Duodenal mucosa (tissue), 2 donors: ENCODE measurements around the gene VPS37C.

Source experiments
- H3K27ac ChIP-seq: one replicate; pipeline ENCODE4 v1.7.0; 2013; ENCODE audit warnings: low read depth, low read length
- H3K27me3 ChIP-seq, 2 donors: one replicate each; pipeline ENCODE4 v1.7.0; 2013; ENCODE audit warnings: low read length in 2 of 2, control low read depth in 1 of 2; ENCODE audit not compliant: insufficient read depth in 2 of 2, control insufficient read depth in 1 of 2
- H3K36me3 ChIP-seq, 2 donors: one replicate each; pipeline ENCODE4 v1.7.0; 2013; ENCODE audit warnings: low read length in 2 of 2, control low read depth in 1 of 2; ENCODE audit not compliant: insufficient read depth in 2 of 2, control insufficient read depth in 1 of 2
- H3K4me1 ChIP-seq, 2 donors: one replicate each; pipeline ENCODE4 v1.7.0; 2013; ENCODE audit warnings: low read length in 2 of 2, control low read depth in 1 of 2; ENCODE audit not compliant: insufficient read depth in 2 of 2, control insufficient read depth in 1 of 2
- H3K4me3 ChIP-seq, 2 donors: one replicate each; pipeline ENCODE4 v1.7.0; 2013; ENCODE audit warnings: low read length in 2 of 2, low read depth in 1 of 2
- H3K9ac ChIP-seq, 2 donors: one replicate each; pipeline ENCODE4 v1.7.0; 2013; ENCODE audit warnings: low read length in 2 of 2, low read depth in 1 of 2
- H3K9me3 ChIP-seq, 2 donors: one replicate each; pipeline ENCODE4 v1.7.0; 2013; ENCODE audit warnings: low read length in 2 of 2, control low read depth in 1 of 2; ENCODE audit not compliant: control insufficient read depth in 1 of 2

The VPS37C gene

DNA sequence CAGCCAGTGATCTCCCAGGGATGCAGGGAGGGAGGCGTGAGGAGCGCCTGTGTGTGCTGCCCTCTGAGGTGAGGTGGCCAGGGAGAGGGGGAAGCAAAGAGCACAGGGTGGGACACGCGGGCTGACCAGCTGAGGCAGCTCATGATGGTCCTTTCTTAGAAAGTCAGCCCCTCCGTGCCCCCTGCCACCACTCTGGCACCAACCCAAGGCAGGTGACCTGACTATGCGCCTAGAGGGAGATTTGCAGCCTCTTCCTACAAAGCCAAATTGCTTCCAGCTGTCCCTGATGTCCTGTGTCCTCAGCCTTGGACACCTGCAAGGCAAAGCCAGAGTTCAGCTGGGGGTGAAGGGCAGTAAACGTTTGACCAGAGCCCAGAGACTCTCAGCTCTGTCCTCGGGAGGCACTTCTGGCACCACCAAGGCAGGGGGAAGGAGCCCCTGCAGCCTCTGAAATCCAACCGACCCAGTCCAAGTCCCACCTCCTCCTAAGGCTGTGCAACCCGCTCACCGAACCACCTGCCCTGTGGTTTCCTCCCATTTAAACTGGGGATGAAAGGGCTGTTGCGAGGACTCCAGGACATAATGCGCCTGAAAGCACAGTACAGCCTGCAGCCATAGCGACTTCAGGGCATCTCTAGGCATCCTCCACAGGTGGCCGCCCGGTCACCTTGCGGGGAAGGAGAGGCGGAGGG is 32.1 kb downstream of the VPS37C start:
- Histone ChIP-seq H3K27ac (no peak overlapping the region), H3K9ac (no peak overlapping the region), H3K9me3 (no peaks in the 10 kb centered on the region), H3K27me3 (no peaks in the 10 kb centered on the region), H3K36me3 (peaks cover 10 to 22% of the 10 kb centered on the region in 2 donors), H3K4me1 (peaks cover 23 to 31% of the 10 kb centered on the region in 2 donors), H3K4me3 (peak overlapping the region; percentile 37 to 46)

DNA sequence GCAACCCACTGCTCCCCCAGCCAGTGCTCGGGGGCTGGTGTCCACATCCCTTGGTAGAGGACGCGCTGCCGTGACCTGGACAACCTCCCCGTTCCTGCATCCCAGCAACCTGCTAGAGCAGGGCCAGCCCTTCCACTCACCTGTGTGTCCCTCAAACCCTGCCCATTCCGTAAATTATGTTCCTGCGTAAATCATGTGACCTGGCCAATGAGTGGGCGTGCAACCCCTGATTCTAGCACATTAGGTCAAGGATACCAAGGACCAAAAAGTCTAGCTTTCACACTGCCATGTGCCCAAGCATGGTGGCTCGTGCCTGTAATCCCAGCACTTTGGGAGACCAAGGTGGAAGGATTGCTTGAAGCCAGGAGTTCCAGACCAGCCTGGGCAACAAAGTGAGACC is 33.2 kb downstream of the VPS37C start:
- Histone ChIP-seq H3K9ac (no peak overlapping the region), H3K4me3 (no peak overlapping the region), H3K27ac (no peak overlapping the region), H3K9me3 (no peaks in the 10 kb centered on the region), H3K4me1 (peaks cover 23 to 31% of the 10 kb centered on the region in 2 donors), H3K36me3 (peaks cover 5 to 15% of the 10 kb centered on the region in 2 donors), H3K27me3 (no peaks in the 10 kb centered on the region)

GRCh38 chr11:61126256-61126655 is 35.0 kb downstream of the VPS37C start:
- Histone ChIP-seq H3K4me3 (no peak overlapping the region), H3K9ac (no peak overlapping the region), H3K27me3 (no peaks in the 10 kb centered on the region), H3K36me3 (peaks cover 0 to 4% of the 10 kb centered on the region in 2 donors), H3K27ac (no peak overlapping the region), H3K4me1 (peaks cover 17 to 22% of the 10 kb centered on the region in 2 donors), H3K9me3 (no peaks in the 10 kb centered on the region)

DNA sequence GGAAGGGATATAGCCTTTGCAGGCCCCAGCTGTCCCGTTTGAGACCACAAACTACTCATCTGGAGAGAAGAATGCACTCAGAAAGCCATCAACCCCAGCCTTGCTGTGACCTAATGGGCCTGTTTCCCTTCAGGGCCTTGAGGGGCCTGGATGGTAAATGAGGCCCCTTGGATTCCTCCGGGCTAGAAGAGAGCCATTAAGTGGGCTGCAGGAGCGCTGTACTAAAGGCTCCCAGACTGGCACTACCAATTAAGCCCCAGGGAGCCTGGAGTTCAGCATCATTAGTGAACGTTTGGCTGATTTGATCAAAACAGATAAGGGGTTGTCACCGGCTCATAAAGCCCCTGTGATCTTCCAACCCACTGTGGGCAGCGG is 35.9 kb downstream of the VPS37C start:
- peaks cover 0 to 2% of the 10 kb centered on the region in 2 donors for H3K36me3 ChIP-seq
- no peak overlapping the region for H3K4me3 ChIP-seq
- no peak overlapping the region for H3K9ac ChIP-seq

GRCh38 chr11:61124574-61125309 is 36.5 kb downstream of the VPS37C start:
- Histone ChIP-seq H3K4me1 (peaks cover 5 to 10% of the 10 kb centered on the region in 2 donors), H3K27ac (no peak overlapping the region), H3K36me3 (peaks cover 0 to 2% of the 10 kb centered on the region in 2 donors), H3K4me3 (no peak overlapping the region), H3K9me3 (no peaks in the 10 kb centered on the region), H3K27me3 (no peaks in the 10 kb centered on the region), H3K9ac (no peak overlapping the region)

More for the DNA sequence above, 35.9 kb downstream of the VPS37C start:
- H3K4me1 ChIP-seq: peaks cover 7 to 13% of the 10 kb centered on the region in 2 donors
- H3K9me3 ChIP-seq: no peaks in the 10 kb centered on the region
- no peaks in the 10 kb centered on the region for H3K27me3 ChIP-seq
- H3K27ac ChIP-seq: no peak overlapping the region

GRCh38 chr11:61123775-61124571 is 37.3 kb downstream of the VPS37C start:
- Histone ChIP-seq H3K4me1 (peaks cover 0 to 4% of the 10 kb centered on the region in 2 donors), H3K36me3 (peaks cover 0 to 2% of the 10 kb centered on the region in 2 donors), H3K9me3 (no peaks in the 10 kb centered on the region), H3K4me3 (no peak overlapping the region), H3K27ac (no peak overlapping the region), H3K27me3 (no peaks in the 10 kb centered on the region), H3K9ac (no peak overlapping the region)

GRCh38 chr11:61122761-61123160 is 38.5 kb downstream of the VPS37C start:
- no peaks in the 10 kb centered on the region for H3K27me3 ChIP-seq
- H3K9me3 ChIP-seq: no peaks in the 10 kb centered on the region
- H3K9ac ChIP-seq: no peak overlapping the region
- H3K4me3 ChIP-seq: no peak overlapping the region
- no peaks in the 10 kb centered on the region for H3K36me3 ChIP-seq
- H3K27ac ChIP-seq: no peak overlapping the region
- peaks cover 0 to 4% of the 10 kb centered on the region in 2 donors for H3K4me1 ChIP-seq

DNA sequence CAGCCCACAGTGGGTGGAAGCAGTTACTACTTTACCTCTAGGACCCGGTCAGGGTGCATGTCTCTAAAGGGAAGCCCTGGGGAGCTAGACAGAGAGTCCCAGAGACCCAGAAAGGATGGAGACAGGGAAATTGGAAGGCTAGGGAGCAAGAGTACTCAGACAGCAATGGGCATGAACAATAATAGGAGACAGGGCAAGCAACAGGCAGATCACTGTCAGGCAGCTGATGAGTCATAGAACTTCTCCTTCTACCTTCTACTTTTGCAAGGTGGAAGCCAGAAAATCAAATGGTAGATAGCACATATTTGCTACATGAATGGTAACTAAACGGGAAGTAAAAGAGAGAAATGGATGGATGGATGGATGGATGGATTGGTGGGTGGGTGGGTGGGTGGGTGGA is 39.3 kb downstream of the VPS37C start:
- Histone ChIP-seq H3K9me3 (no peaks in the 10 kb centered on the region), H3K36me3 (no peaks in the 10 kb centered on the region), H3K4me3 (no peak overlapping the region), H3K27ac (no peak overlapping the region), H3K4me1 (peaks cover 0 to 4% of the 10 kb centered on the region in 2 donors), H3K9ac (no peak overlapping the region), H3K27me3 (no peaks in the 10 kb centered on the region)

DNA sequence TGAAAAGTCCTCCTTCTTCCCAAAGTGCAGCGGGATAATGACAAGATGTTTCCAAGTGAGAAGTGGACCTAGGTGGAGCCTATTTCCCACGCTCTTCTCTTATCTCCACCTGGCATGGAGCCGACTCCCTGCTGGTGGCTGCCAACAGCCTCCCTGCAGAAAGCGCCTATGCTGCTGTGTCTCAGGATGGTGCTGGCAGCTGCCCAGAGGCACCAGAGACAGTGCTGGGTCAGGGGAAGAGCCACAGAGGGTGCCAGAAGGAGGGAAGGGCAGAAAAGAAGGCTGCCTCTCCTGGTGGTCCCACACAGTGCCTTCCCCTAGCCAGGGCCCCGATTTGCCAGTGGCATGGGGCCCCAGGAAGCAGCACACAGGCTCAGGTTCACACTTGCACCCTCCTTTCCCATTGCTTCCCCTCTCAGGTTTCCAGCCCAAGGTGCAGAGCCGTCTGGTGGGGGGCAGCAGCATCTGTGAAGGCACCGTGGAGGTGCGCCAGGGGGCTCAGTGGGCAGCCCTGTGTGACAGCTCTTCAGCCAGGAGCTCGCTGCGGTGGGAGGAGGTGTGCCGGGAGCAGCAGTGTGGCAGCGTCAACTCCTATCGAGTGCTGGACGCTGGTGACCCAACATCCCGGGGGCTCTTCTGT is 39.9 kb downstream of the VPS37C start:
- H3K36me3 ChIP-seq: no peaks in the 10 kb centered on the region
- H3K9ac ChIP-seq: no peak overlapping the region
- no peaks in the 10 kb centered on the region for H3K9me3 ChIP-seq
- peaks cover 0 to 4% of the 10 kb centered on the region in 2 donors for H3K4me1 ChIP-seq
- H3K27ac ChIP-seq: no peak overlapping the region
- no peaks in the 10 kb centered on the region for H3K27me3 ChIP-seq
- H3K4me3 ChIP-seq: no peak overlapping the region
